ENCODE data around the gene DNAH2. TPM values are rescaled to one million over a fixed set of nuclear protein-coding genes. Genes with fewer than 3 reads are reported as not detected.

The DNAH2 gene
- polyA plus RNA-seq, 1 of the 3 experiments (the other 2 are of a cell fraction) = 0.13 TPM

GRCh38 chr17:7816926-7817642 lies 99.5 kb downstream of the DNAH2 start:
- Histone ChIP-seq H3K9me3 (no peaks in the 10 kb centered on the region), H3F3A (replicated peaks; ENCODE audit: insufficient read depth) (no peaks in the 10 kb centered on the region), H3K36me3 (replicated peaks in 1 of 2; ENCODE audit: control insufficient read depth in 1 of 2, insufficient read depth in 2 of 2, low read length in 1 of 2) (no peaks in the 10 kb centered on the region), H3K27ac (ENCODE audit: low read depth in 2 of 2, low read length in 1 of 2) (no peak overlapping the region), H3K4me1 (ENCODE audit: control insufficient read depth in 1 of 2, insufficient read depth in 2 of 2, low read depth in 1 of 2, low read length in 1 of 2) (peaks cover 0 to 8% of the 10 kb centered on the region in 2 experiments; a peak in 1 of 4 replicates), H3K9ac (no peak overlapping the region), H2AFZ (ENCODE audit: low read depth) (no peak overlapping the region), H3K4me3 (ENCODE audit: low read depth in 2 of 2, low read length in 1 of 2) (no peak overlapping the region), H3K4me2 (no peak overlapping the region), H3K27me3 (ENCODE audit: insufficient read depth) (no peaks in the 10 kb centered on the region), H3K9me2 (no peaks in the 10 kb centered on the region), H3K79me2 (ENCODE audit: insufficient read depth) (no peaks in the 10 kb centered on the region), H4K20me1 (ENCODE audit: insufficient read depth) (no peaks in the 10 kb centered on the region)
- TF ChIP-seq RXRA (IDR thresholded peaks at IDR 0.05; ENCODE audit: borderline replicate concordance, low read depth) = no peak
- no peak for TF ChIP-seq CHD2 (IDR thresholded peaks at IDR 0.05; ENCODE audit: low read length, partially characterized antibody)
- TF ChIP-seq EP300 (IDR thresholded peaks at IDR 0.05; ENCODE audit: borderline replicate concordance in 1 of 2, low read depth in 1 of 2, low read length in 1 of 2) = no peak
- no peak for TF ChIP-seq SIN3A (IDR thresholded peaks at IDR 0.05; ENCODE audit: borderline replicate concordance, low read depth, low read length)
- no peak for TF ChIP-seq FOSL2 (IDR thresholded peaks at IDR 0.05; ENCODE audit: borderline replicate concordance, low read depth)
- TF ChIP-seq GABPA (IDR thresholded peaks at IDR 0.05; ENCODE audit: low read depth) = no peak
- no peak for TF ChIP-seq GATA2 (CRISPR knock-in tag; IDR thresholded peaks at IDR 0.05)
- TF ChIP-seq USF2 (IDR thresholded peaks at IDR 0.05; ENCODE audit: borderline replicate concordance, low read depth, low read length) = no peak
- TF ChIP-seq RFX5 (IDR thresholded peaks at IDR 0.05; ENCODE audit: low read length) = no peak
- TF ChIP-seq SMC3 (IDR thresholded peaks at IDR 0.05; ENCODE audit: low read depth, low read length) = no peak
- no peak for TF ChIP-seq TCF12 (IDR thresholded peaks at IDR 0.05)
- ChIA-PET CTCF (interaction anchor here (1.0 to 2.7 kb wide), 8 partner anchors 9 to 224 kb away, joined by 3 to 18 read pairs (median 4); partner anchors contain the start of gene NAA38), POLR2A (interaction anchor here (1.0 to 1.4 kb wide), 2 partner anchors 8 to 40 kb away, joined by 4 to 5 read pairs; partner anchors contain the start of gene NAA38)
- DNase-seq = no peak
- 81% methylated on average over 7 of the region's 10 CpGs for WGBS (ENCODE audit: low lambda C conversion rate)

GRCh38 chr17:7817643-7817964 lies 100.1 kb downstream of the DNAH2 start:
- Histone ChIP-seq H3K27me3 (ENCODE audit: insufficient read depth) (no peaks in the 10 kb centered on the region), H3K79me2 (ENCODE audit: insufficient read depth) (no peaks in the 10 kb centered on the region), H3F3A (replicated peaks; ENCODE audit: insufficient read depth) (no peaks in the 10 kb centered on the region), H3K9me3 (no peaks in the 10 kb centered on the region), H3K4me1 (ENCODE audit: control insufficient read depth in 1 of 2, insufficient read depth in 2 of 2, low read depth in 1 of 2, low read length in 1 of 2) (peaks cover 0 to 8% of the 10 kb centered on the region in 2 experiments; a peak in 1 of 4 replicates), H3K36me3 (replicated peaks in 1 of 2; ENCODE audit: control insufficient read depth in 1 of 2, insufficient read depth in 2 of 2, low read length in 1 of 2) (no peaks in the 10 kb centered on the region), H3K9ac (no peak overlapping the region), H3K27ac (ENCODE audit: low read depth in 2 of 2, low read length in 1 of 2) (no peak overlapping the region), H3K9me2 (no peaks in the 10 kb centered on the region), H3K4me3 (ENCODE audit: low read depth in 2 of 2, low read length in 1 of 2) (no peak overlapping the region), H2AFZ (ENCODE audit: low read depth) (no peak overlapping the region), H3K4me2 (no peak overlapping the region), H4K20me1 (ENCODE audit: insufficient read depth) (no peaks in the 10 kb centered on the region)
- POLR2A ChIA-PET = no interaction called here
- 70% methylated on average over 9 of the region's 9 CpGs for WGBS (ENCODE audit: low lambda C conversion rate)
- DNase-seq = no peak
- CTCF ChIA-PET = interaction anchor here (1.1 to 2.7 kb wide), 4 partner anchors 39 to 224 kb away, joined by 4 to 18 read pairs (median 6); partner anchors contain the start of gene NAA38
- TF ChIP-seq SMC3 (IDR thresholded peaks at IDR 0.05; ENCODE audit: low read depth, low read length) (no peak), POLR2AphosphoS5 (IDR thresholded peaks at IDR 0.05; ENCODE audit: low read depth, low read length) (no peak), EZH2phosphoT487 (IDR thresholded peaks at IDR 0.05; ENCODE audit: borderline replicate concordance, low read depth) (no peak), SIN3A (IDR thresholded peaks at IDR 0.05; ENCODE audit: borderline replicate concordance, low read depth, low read length) (no peak), GABPA (IDR thresholded peaks at IDR 0.05; ENCODE audit: low read depth) (no peak), FOXJ3 (CRISPR knock-in tag; IDR thresholded peaks at IDR 0.05) (no peak), USF2 (IDR thresholded peaks at IDR 0.05; ENCODE audit: borderline replicate concordance, low read depth, low read length) (no peak), FOSL2 (IDR thresholded peaks at IDR 0.05; ENCODE audit: borderline replicate concordance, low read depth) (no peak), USF1 (IDR thresholded peaks at IDR 0.05; ENCODE audit: borderline replicate concordance, low read depth) (no peak), YY1 (IDR thresholded peaks at IDR 0.05; ENCODE audit: low read depth) (no peak), RCOR1 (IDR thresholded peaks at IDR 0.05; ENCODE audit: low read length) (no peak), JUND (IDR thresholded peaks at IDR 0.05) (no peak), MEF2A (IDR thresholded peaks at IDR 0.05; ENCODE audit: borderline replicate concordance, low read depth) (no peak), REST (IDR thresholded peaks at IDR 0.05; ENCODE audit: low read depth, low read length) (no peak)

Data from SK-N-SH (cell line).